ENCODE measurements around the gene ZBTB4.

Gene ZBTB4

GRCh38 chr17:7442142-7442541 is 37.3 kb downstream of the ZBTB4 start:
- DNase-seq (ENCODE audit: extremely low read depth in 1 of 2, low read depth in 1 of 2): no peak

GRCh38 chr17:7441266-7441665 is 38.2 kb downstream of the ZBTB4 start:
- no peak for DNase-seq (ENCODE audit: extremely low read depth in 1 of 2, low read depth in 1 of 2)

GRCh38 chr17:7440834-7441195 is 38.6 kb downstream of the ZBTB4 start:
- no peak for DNase-seq (ENCODE audit: extremely low read depth in 1 of 2, low read depth in 1 of 2)

GRCh38 chr17:7440113-7440833 is 39.2 kb downstream of the ZBTB4 start:
- DNase-seq (ENCODE audit: extremely low read depth in 1 of 2, low read depth in 1 of 2): no peak

GRCh38 chr17:7439462-7440112 is 39.8 kb downstream of the ZBTB4 start, which contains the start of gene FGF11:
Gene FGF11, plus strand, starts transcription at chr17:7439512. Its CDS starts 109 bp downstream, at chr17:7439621.
- DNase-seq (ENCODE audit: extremely low read depth in 1 of 2, low read depth in 1 of 2): no peak

GRCh38 chr17:7438656-7439460 is 40.6 kb downstream of the ZBTB4 start:
- DNase-seq (ENCODE audit: extremely low read depth in 1 of 2, low read depth in 1 of 2): no peak

GRCh38 chr17:7437950-7438614 is 41.3 kb downstream of the ZBTB4 start:
- peak in 1 of 2 donors; percentile 43 for DNase-seq (ENCODE audit: extremely low read depth in 1 of 2, low read depth in 1 of 2)

DNA sequence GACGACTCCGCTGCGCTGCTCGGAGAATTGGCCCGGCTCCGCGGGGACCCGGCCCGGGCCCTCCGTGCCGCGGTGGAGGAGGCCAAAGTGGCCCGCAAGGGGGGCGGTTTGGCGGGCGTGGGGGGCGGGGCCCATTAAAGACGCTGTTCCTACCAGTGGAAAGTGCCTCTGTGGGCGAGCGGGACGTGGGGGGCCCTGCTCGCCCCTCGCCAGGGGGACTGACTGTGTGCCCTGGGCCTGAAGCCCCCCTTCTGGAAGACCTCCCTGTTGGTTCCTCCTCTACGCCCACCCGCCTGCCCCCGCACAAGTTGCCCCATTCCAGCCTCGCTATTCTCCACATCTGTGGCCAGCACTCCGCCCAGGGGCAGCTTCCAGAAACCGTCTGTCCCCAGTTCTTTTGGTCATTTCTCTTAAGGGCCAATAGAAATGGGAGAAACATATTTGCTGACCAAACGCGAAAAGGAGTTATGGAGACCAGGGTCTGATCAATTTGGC is 42.0 kb downstream of the ZBTB4 start:
- DNase-seq (ENCODE audit: extremely low read depth in 1 of 2, low read depth in 1 of 2): no peak

DNA sequence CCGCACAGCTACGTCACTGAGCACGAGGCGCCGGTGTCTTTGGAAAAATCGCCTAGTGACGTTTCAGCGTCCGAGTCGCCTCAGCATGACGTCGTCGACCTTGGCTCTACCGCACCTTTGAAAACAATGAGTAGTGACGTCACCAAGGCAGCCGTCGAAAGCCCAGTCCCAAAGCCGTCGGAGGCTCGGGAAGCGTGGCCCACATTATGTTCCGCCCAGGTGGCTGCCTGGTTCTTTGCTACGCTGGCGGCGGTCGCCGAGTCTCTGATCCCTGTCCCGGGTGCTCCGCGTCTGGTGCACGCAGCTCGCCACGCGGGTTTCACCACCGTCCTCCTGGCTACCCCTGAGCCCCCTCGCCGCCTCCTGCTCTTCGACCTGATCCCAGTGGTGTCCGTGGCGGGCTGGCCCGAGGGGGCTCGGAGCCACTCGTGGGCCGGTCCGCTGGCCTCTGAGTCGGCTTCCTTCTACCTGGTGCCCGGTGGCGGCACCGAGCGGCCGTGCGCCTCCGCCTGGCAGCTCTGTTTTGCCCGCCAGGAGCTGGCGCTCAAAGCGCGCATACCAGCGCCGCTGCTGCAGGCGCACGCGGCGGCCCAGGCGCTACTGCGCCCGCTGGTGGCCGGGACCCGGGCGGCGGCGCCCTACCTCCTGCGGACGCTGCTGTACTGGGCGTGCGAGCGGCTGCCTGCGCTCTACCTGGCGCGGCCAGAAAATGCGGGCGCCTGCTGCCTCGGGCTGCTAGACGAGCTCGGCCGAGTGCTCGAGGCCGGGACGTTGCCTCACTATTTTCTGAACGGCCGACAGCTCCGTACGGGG is 42.7 kb downstream of the ZBTB4 start:
- DNase-seq (ENCODE audit: extremely low read depth in 1 of 2, low read depth in 1 of 2): peak; percentile 55 to 72

DNA sequence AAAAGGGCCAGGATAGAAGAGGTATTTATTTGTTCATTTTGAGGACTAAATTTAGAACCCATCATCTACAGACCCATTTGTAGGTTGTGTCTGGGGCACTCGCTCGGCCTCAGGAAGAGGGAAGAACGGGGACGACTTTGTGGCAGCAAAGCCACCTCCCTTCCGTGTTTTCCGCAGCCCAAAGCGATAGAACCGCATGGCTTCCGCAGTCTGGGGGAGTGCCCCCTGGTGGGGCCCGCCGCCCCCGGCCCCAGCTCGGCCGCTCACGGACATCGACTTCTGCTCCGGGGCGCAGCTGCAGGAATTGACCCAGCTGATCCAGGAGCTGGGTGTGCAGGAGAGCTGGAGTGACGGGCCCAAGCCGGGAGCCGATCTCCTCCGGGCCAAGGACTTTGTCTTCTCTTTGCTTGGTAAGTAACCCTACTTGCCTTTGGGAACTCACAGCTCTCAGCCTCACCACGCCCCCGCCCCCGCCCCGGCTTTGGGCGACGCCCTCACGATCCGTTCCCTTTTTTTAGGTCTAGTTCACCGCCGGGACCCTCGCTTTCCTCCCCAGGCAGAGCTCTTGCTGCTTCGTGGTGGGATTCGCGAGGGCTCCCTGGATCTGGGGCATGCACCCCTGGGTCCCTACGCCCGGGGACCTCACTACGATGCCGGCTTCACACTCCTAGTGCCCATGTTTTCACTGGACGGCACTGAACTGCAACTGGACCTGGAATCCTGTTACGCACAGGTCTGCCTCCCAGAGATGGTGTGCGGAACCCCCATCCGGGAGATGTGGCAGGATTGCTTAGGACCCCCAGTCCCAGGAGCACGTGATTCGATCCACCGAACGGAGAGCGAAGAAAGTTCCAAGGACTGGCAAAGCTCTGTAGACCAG is 43.5 kb downstream of the ZBTB4 start:
- DNase-seq (ENCODE audit: extremely low read depth in 1 of 2, low read depth in 1 of 2): peak in 1 of 2 donors; percentile 38

- no peak for DNase-seq (ENCODE audit: extremely low read depth in 1 of 2, low read depth in 1 of 2)
Observed at GRCh38 chr17:7432296-7432695, 47.1 kb downstream of the ZBTB4 start.

- DNase-seq (ENCODE audit: extremely low read depth in 1 of 2, low read depth in 1 of 2): no peak
Observed at GRCh38 chr17:7431231-7431630, 48.2 kb downstream of the ZBTB4 start.

DNA sequence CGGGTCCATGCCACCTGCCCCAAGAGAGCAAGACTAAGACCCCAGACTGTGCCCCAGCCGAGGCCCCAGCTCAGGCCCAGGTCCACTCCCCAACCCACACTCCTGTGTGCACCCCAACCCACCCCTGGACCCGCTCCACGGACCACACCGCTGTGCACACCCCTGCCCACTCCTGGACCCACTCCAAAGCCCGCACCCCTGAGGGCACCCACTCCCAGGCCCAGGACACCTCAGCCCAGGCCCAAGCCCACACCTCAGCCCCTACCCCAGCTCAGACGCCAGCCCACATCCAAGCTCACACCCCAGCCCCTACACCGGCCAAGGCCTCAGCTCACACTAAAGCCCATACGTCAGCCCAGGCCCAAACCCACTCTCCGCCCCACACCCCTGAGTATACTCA is 49.7 kb downstream of the ZBTB4 start:
- no peak for DNase-seq (ENCODE audit: extremely low read depth in 1 of 2, low read depth in 1 of 2)

DNA sequence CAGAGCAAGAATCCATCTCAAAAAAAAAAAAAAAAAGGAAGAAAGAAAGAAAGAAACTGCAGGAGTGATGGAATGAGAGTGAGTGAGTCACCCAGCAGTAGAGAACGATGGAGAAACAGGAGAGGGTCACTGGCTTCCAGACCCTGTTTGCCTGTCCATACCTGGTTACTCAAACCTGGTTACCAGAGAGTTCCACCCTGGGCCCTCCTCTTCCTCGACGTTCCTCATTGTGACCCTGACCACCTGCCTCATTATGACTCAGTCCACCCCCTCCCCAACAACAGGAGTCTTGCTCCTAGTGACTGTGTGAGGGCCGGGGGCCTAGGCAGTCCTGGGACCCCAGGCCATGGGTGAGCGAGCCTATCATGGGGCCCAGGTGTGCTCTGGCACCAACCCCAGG is 50.9 kb downstream of the ZBTB4 start, which contains the start of gene SPEM3:
TSS of gene SPEM3 (plus strand) at position 301 of the 400 bp plus-strand sequence. CDS start at position 347, 46 bp downstream.
- DNase-seq (ENCODE audit: extremely low read depth in 1 of 2, low read depth in 1 of 2): no peak

- DNase-seq (ENCODE audit: extremely low read depth in 1 of 2, low read depth in 1 of 2): no peak
Observed at GRCh38 chr17:7427549-7427948, 51.9 kb downstream of the ZBTB4 start.

DNA sequence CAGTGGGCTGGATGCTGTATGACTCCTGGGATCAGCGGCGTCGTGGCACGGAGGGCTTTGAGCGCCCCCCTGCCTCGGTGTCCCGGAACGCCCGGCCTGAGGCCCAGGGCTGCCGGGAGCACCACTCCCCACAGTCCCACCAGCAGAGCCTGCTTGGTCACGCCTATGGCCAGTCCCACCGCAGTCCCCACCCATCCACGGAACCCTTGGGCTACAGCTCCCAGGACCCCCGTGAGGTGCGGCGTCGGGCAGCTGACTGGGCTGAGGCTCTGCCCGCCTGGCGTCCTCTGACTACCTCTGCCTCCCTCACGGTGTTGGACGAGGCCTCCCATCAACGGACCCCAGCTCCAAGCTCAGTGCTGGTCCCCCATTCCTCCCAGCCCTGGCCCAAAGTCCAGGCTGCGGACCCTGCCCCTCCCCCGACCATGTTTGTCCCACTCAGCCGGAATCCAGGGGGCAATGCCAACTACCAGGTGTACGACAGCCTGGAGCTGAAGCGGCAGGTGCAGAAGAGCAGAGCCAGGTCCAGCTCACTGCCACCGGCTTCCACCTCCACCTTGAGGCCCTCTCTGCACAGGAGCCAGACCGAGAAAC is 52.4 kb downstream of the ZBTB4 start:
- no peak for DNase-seq (ENCODE audit: extremely low read depth in 1 of 2, low read depth in 1 of 2)

- DNase-seq (ENCODE audit: extremely low read depth in 1 of 2, low read depth in 1 of 2): no peak
Observed at GRCh38 chr17:7426203-7426863, 53.1 kb downstream of the ZBTB4 start.

DNA sequence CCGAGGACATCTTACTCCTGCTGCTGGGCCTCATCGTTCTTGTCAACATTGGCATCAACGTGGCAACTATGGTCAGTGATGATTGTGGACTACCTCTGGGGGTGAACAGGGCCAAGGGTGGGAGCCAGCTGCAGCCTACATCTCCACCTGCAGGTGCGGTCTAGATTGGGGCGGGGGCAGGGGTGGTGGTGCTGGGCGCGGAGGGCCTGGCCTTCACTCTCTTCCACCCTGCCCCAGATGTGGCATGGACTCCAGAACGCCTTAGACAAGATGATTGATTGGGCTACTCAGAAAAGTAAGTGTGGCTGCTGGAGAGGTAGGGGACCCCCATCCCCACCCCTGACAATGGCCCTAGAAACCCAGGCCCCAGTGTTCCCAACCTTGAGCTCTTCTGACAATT is 53.7 kb downstream of the ZBTB4 start:
- no peak for DNase-seq (ENCODE audit: extremely low read depth in 1 of 2, low read depth in 1 of 2)
